ENCODE measurements around the gene RPIA. TPM values are rescaled to one million over a fixed set of nuclear protein-coding genes. Genes with fewer than 3 reads are reported as not detected.

RPIA gene
- total RNA-seq, 1 experiment from 2014 or later, result 9.5 TPM

GRCh38 chr2:88711289-88711688 is 19.8 kb downstream of the RPIA start:
- DNase-seq, result no peak
- Histone ChIP-seq H3K9me3 (no peaks in the 10 kb centered on the region), H3K36me3 (no peaks in the 10 kb centered on the region), H3K4me3 (no peak overlapping the region), H3K27me3 (no peaks in the 10 kb centered on the region)

GRCh38 chr2:88711897-88712296 is 20.4 kb downstream of the RPIA start:
- no peaks in the 10 kb centered on the region for H3K27me3 ChIP-seq
- H3K9me3 ChIP-seq, result no peaks in the 10 kb centered on the region
- H3K4me3 ChIP-seq, result no peak overlapping the region
- H3K36me3 ChIP-seq, result no peaks in the 10 kb centered on the region
- DNase-seq, result no peak

DNA sequence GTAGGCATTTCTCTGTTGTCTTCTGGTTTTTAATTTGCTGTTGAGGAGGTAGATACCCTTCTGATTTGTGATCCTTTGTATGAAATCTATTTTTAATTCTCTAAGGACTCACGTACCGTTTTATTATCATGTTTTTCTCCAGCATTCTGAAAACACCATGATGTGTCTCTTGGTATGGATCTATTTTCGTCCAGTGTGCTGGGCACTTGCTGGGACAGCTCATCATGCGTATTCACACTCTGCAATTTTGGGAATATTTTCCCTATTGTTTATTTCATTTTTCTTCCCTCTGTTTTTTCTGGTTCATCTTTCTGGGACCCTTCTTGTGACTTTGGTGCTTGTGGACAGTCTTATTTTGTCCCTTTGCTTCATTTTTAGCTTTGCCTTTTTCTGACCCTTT is 21.9 kb downstream of the RPIA start:
- Histone ChIP-seq H3K27me3 (no peaks in the 10 kb centered on the region), H3K9me3 (no peaks in the 10 kb centered on the region), H3K36me3 (no peaks in the 10 kb centered on the region), H3K4me3 (no peak overlapping the region)
- no peak for DNase-seq

DNA sequence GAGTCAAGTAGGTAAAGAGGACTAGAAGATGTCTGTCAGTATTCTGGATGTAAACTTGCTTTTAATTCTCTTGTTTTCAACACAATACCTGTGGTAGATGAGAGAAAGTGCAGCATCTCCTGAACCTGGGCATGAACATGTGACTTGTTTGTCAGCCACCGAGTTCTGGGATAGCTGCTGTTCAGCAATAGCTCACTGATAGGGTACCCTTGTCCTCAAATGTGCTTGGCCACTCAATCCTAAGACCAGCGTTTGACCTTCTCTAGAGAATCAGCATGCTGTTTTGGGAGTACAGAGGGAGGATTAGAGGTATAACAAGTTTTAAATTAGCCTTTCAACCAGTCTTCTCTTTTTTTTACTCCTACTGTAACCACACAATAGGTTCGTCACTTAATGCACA is 23.2 kb downstream of the RPIA start:
- Histone ChIP-seq H3K9me3 (no peaks in the 10 kb centered on the region; the same call in 1 of the 2 replicates), H3K27me3 (no peaks in the 10 kb centered on the region), H3K4me3 (no peak overlapping the region), H3K36me3 (no peaks in the 10 kb centered on the region)
- DNase-seq, result no peak

DNA sequence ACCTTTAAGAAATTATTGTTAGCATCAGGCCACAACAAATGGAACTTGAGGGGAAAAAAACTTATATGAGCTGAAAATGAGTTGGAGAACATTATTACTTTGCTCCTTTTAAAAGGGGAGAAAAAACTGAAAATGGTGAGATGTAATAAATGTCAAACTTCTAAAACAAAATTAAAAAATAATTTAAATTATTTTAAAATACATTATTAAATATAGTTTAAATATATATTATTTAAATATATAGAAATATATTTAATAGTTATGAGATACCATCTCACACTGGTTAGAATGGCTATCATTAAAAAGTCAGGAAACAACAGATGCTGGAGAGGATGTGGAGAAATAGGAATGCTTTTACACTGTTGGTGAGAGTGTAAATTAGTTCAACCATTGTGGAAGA is 28.9 kb downstream of the RPIA start:
- Histone ChIP-seq H3K27me3 (no peaks in the 10 kb centered on the region), H3K36me3 (no peaks in the 10 kb centered on the region), H3K4me3 (no peak overlapping the region), H3K9me3 (no peaks in the 10 kb centered on the region; the same call in 1 of the 2 replicates)
- no peak for DNase-seq

GRCh38 chr2:88721268-88721667 is 29.8 kb downstream of the RPIA start:
- H3K36me3 ChIP-seq, result no peaks in the 10 kb centered on the region
- H3K9me3 ChIP-seq, result no peaks in the 10 kb centered on the region; the same call in 1 of the 2 replicates
- DNase-seq, result no peak
- H3K27me3 ChIP-seq, result no peaks in the 10 kb centered on the region
- no peak overlapping the region for H3K4me3 ChIP-seq

DNA sequence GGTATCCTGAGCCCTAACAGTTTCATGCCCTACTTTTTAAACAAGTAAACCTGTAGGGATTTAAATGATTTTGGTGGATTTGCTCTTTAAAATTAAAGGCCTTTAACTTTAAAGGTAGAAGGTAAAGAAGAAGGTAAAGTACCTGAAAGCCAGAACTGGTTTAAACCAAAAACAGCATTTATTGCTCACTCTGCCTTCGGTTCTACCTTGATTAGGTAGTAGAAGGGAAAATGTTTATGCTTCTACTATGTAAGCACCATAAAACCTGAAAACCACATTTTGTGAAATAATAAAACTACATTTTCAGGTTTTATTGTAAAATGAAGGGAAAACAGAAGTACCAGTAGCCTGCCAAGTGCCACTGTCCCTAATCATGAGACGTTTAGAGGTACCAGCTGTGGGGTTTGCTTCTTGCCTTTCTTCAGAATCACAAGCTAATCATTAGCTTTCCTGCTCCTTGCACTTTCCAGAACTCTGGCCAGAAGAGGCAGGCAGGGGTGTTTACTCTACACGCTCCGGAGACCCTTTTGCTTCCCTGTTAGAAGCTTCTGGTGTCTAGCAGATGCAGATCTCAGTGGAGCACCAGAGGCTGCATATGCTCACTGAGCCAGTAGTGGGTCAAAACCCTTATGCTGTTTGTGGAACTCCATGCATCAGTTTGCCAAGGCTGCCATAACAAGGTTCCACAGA is 33.3 kb downstream of the RPIA start:
- Histone ChIP-seq H3K9me3 (no peaks in the 10 kb centered on the region), H3K36me3 (no peaks in the 10 kb centered on the region), H3K4me3 (no peak overlapping the region), H3K27me3 (no peaks in the 10 kb centered on the region)
- no peak for DNase-seq

GRCh38 chr2:88729061-88729745 is 37.7 kb downstream of the RPIA start:
- Histone ChIP-seq H3K9me3 (no peaks in the 10 kb centered on the region), H3K36me3 (no peaks in the 10 kb centered on the region), H3K27me3 (no peaks in the 10 kb centered on the region), H3K4me3 (no peak overlapping the region)
- DNase-seq, result no peak

DNA sequence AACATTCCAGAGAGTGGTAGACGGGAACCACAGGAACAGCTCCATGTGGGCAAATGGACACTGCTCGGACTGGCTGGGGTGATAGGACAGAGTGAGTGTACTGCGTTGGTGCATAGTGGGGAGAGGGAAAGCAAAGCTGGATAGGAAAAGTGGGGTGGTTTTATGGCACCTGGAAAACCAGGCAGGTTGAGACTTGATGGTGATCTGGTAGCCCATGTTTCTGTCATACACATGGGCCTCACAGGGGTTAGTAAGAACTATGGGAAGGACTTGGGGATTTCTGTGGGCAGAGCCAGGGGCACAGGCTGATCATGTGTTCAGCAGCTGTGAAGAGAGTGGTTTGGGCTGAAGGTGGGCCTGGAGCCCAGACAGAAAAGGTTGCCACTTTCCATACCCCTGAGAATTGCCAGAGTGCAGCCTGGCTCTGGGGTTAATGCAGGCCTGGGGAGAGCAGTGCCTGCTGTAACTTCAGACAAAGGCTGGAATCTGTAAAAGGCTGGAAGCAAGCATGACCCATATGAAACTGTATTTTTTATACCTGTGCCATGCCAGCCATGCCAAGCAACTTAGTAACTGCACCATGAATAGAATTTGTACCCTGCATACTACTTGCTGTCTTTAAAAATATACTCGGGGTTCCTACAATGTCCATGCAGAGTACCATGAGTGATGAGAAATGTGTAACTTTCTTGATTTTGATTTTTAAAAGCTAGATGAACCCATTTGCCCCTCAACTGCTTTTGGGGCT is 41.9 kb downstream of the RPIA start:
- Histone ChIP-seq H3K36me3 (peaks cover 13% of the 10 kb centered on the region), H3K27me3 (no peaks in the 10 kb centered on the region), H3K9me3 (no peaks in the 10 kb centered on the region), H3K4me3 (no peak overlapping the region)
- DNase-seq, result no peak

- Histone ChIP-seq H3K27me3 (no peaks in the 10 kb centered on the region), H3K9me3 (no peaks in the 10 kb centered on the region), H3K4me3 (no peak overlapping the region), H3K36me3 (peaks cover 14% of the 10 kb centered on the region)
- DNase-seq, result no peak
Measured at GRCh38 chr2:88735133-88735532, 43.7 kb downstream of the RPIA start.

DNA sequence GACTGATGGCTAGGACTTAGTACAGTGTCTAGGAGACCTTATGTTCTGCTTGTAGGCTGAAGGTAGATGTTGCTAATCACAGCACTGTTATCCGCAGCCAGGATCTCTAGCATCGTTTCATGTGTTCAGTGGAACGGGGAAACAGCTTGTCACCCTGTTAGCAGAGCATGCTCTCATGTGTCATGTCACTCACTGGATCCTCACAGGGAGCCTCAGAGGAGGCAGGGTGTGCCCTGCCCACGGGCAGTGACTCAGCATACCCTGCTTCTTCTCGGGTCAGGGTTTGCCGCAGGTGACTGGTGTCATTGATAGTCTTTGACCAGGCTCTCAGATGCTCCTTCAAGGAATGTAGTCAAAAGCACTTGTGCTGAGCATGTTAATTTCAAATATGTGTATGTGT is 44.4 kb downstream of the RPIA start:
- DNase-seq, result no peak
- Histone ChIP-seq H3K27me3 (no peaks in the 10 kb centered on the region), H3K4me3 (no peak overlapping the region), H3K9me3 (no peaks in the 10 kb centered on the region), H3K36me3 (peaks cover 20% of the 10 kb centered on the region)

GRCh38 chr2:88736437-88736836 is 45.0 kb downstream of the RPIA start:
- Histone ChIP-seq H3K9me3 (no peaks in the 10 kb centered on the region), H3K36me3 (peaks cover 20% of the 10 kb centered on the region), H3K27me3 (no peaks in the 10 kb centered on the region), H3K4me3 (no peak overlapping the region)
- no peak for DNase-seq

DNA sequence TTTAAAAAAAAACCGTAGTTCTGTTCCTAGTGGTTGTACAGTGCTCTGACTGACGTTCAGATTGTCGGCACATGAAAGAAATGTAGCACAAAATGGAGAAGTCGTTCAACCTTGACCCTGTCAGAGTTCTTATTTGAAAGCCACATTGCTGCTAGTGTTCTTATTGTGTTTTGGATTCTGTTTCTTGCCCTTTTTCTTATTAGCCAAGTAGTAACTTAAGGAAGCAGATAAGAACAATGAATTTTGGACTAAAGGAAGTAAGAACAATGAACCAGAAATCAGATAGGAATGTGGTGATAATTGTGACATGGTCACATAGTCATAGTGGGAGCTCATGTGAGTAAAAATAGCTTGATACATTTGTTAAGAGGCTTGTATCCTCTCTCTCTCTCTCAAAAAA is 45.9 kb downstream of the RPIA start:
- H3K4me3 ChIP-seq, result no peak overlapping the region
- DNase-seq, result no peak
- H3K36me3 ChIP-seq, result peaks cover 27% of the 10 kb centered on the region
- H3K27me3 ChIP-seq, result no peaks in the 10 kb centered on the region
- H3K9me3 ChIP-seq, result no peaks in the 10 kb centered on the region

DNA sequence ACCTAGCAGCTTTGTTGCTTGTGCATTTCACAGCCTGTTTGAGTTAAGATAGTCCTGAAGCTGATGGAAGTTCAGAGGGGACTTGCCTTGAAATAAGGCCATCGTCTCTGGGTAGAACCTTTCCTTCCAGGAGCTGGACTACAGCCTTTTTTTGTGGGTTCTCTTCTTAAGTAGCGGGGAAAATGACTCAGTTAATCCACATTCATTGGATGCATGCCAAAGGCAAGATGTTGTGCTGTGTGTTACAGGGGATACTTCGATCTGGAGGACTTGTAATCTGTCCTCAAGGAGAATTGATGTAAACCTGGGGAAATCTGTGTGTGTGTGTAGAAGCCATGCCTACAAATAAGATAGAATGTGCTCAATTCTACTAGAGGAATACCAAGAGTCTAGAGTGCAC is 46.8 kb downstream of the RPIA start:
- DNase-seq, result no peak
- Histone ChIP-seq H3K9me3 (0 out of 2 replicates have a peak, but pooled peaks cover 3% of the 10 kb centered on the region), H3K4me3 (no peak overlapping the region), H3K36me3 (peaks cover 35% of the 10 kb centered on the region), H3K27me3 (no peaks in the 10 kb centered on the region)

DNA sequence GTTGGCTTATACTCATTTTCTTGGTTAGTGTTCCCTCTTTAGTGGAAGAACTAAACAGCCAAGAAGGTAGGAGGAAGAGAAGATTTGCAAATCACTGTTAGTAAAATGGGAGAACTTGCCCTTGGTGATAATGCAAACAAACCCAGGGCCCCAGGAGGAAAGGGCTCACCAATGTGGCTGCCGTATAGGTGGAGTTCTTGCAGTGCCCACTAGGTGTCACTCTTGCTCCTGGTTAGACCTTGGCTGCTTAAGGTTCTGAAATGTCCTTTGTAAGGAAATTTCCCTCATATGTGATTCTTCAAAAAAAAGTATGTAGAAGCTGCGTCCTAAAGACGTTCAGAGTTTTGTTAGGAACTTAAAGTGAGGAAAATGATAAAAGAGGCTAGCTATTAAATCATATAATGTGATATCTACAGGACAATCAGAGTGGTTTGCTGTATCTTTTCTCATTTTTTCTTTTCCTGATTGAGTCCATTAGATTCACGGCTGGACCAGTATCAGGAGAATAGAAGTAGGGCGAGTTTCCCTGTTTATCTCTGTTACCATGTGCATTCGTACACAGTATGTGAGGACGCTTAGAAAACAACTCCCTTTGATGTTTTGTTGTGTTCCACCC is 48.6 kb downstream of the RPIA start:
- H3K4me3 ChIP-seq, result no peak overlapping the region
- H3K36me3 ChIP-seq, result peaks cover 53% of the 10 kb centered on the region
- H3K27me3 ChIP-seq, result no peaks in the 10 kb centered on the region
- peaks cover 3% of the 10 kb centered on the region; the same call in 1 of the 2 replicates for H3K9me3 ChIP-seq
- DNase-seq, result peak; percentile 50

DNA sequence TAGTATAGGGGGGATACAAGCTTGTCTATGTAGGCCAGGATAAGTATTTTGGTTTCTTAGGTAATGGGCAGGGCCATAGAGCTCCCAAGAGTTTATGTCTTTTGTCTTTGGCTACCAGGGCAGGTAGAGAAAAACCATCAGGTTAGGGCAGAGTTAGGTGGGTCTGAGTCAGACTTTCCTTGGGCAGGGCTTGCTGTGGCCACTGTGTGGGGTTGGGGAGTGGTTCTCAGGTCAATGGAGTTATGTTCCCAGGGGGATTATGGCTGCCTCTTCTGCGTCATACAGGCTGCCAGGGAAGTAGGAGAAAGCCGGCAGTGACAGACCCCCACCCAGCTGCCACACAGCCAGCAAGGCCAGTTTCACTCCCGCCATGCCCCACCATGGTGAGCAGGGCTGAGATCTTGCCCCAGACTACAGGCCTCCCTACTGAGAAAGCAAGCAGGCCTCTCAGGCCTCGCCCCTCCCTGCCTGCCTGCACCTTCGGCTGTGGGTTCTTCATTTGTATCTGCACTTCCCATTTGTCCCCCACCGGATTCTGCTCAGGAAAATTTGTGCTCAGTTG is 55.5 kb downstream of the RPIA start:
- Histone ChIP-seq H3K27me3 (no peaks in the 10 kb centered on the region), H3K4me3 (no peak overlapping the region), H3K9me3 (peaks cover 3% of the 10 kb centered on the region; the same call in 1 of the 2 replicates), H3K36me3 (peaks cover 37% of the 10 kb centered on the region)
- no peak for DNase-seq

DNA sequence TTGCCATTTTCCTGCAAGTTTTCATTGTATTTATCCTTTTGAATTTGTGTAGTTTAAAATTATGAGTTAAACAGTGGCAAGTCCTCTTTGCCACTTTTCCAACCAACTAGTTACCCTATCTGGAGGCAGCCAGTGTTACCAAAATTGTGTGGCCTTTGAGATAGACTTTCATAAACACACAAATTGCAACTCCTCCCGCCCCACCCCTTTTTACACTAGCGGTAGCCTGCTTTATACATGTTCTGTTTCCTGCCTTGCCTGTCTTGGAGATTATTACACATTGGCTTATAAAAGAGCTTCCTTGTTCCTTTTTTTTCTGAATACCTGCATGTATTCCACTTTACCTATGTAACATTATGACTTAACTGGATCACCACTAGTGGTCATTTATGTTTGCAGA is 56.5 kb downstream of the RPIA start:
- Histone ChIP-seq H3K36me3 (peaks cover 27% of the 10 kb centered on the region), H3K4me3 (no peak overlapping the region), H3K27me3 (no peaks in the 10 kb centered on the region), H3K9me3 (no peaks in the 10 kb centered on the region; the same call in 1 of the 2 replicates)
- no peak for DNase-seq

Measured in MG63 (cell line).